Astrocyte of the spinal cord (primary cell): ENCODE results near the gene TBRG4.
"Not testable (repeated sequence)": the region's sequence is repeated elsewhere in the genome, so short reads cannot be mapped to it uniquely, and the experiment has no call there.

Experiments
- DNase-seq: peaks from one replicate; pipeline ENCODE4 v3.0.0; 2011; ENCODE audit warnings: low read depth, low spot score
- H3K4me3 ChIP-seq: 2 replicates; pipeline ENCODE4 v1.5.1; 2011; ENCODE audit warnings: low read depth, mild to moderate bottlenecking, low read length, moderate library complexity
- in situ Hi-C: cut with HindIII; loops from 2 replicates; pipeline ENCODE4 v1.10.0; 2017; ENCODE audit warnings: low sequenced_read_pairs
- TF ChIP-seq, protein P1 (sequence below): IDR thresholded peaks from 2 replicates; pipeline ENCODE4 v1.5.1; 2012; ENCODE audit warnings: low read depth, mild to moderate bottlenecking, low read length, inconsistent platforms

Gene TBRG4

DNA sequence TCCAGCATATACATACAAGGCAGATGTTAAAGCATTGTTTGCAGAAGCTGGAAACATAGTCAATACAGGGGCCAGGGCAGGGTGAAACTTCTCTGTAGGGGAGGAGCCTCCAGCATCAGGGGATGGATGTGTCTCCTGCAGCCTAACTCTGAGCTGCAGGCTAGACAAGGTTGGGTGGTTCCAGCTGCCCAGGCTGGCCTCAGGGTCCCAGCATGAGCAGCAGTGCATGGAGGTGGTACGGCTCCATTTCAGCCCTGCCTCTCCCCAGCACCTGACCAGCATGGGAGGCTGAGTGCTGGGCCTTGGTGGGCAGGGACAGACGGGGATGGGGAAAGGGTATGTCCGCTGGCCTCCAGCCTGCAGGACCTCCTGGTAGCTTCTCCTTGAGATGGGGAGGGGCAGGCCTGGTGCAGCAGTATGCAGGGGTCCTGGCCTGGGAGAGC is 7.4 kb upstream of the TBRG4 start:
- in situ Hi-C loops = no loop called here

DNA sequence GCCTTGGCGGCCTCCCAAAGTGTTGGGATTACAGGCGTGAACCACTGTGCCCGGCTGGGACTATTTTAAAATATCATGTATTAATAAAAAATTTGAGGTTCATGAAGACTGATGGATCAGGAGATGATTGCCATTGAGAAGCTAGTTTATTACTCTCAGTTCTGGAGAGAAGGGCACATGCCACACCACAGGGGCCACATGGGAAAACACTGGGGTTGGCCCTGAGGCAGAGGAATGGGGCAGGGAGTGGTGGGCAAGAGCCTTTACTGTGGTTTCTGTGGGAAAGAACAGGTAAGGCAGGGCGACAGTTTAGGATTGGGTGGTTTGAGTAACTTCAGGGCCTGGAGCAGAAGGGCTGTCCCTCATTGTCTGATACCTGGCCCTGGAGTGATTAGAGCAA is 6.8 kb upstream of the TBRG4 start:
- in situ Hi-C loops = no loop called here
- TF ChIP-seq, protein P1, sequence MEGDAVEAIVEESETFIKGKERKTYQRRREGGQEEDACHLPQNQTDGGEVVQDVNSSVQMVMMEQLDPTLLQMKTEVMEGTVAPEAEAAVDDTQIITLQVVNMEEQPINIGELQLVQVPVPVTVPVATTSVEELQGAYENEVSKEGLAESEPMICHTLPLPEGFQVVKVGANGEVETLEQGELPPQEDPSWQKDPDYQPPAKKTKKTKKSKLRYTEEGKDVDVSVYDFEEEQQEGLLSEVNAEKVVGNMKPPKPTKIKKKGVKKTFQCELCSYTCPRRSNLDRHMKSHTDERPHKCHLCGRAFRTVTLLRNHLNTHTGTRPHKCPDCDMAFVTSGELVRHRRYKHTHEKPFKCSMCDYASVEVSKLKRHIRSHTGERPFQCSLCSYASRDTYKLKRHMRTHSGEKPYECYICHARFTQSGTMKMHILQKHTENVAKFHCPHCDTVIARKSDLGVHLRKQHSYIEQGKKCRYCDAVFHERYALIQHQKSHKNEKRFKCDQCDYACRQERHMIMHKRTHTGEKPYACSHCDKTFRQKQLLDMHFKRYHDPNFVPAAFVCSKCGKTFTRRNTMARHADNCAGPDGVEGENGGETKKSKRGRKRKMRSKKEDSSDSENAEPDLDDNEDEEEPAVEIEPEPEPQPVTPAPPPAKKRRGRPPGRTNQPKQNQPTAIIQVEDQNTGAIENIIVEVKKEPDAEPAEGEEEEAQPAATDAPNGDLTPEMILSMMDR = no peak
- no peak overlapping the region for H3K4me3 ChIP-seq
- no peak for DNase-seq

More for the DNA sequence above, 7.4 kb upstream of the TBRG4 start:
- TF ChIP-seq, protein P1 = no peak
- H3K4me3 ChIP-seq = no peak overlapping the region
- no peak for DNase-seq

DNA sequence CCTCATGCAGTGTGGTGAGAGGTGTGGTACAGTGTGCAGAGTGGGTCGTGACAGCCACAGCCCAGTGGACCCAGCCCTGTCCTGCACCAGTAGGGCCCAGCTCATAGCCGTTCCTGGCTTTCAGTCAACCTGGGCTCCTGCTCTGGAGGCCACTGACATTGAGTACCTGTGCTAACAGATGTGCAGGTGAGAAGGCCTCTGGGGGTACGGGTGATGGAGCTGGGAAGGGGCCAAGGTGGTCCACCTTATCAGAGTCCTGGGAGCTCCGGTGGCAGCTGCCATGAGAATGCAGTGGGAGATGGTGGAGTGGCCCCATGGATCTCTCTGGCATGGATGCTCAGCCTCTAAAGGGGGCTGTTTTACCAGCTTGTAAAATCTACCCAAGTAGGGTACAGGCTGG is 6.1 kb upstream of the TBRG4 start:
- in situ Hi-C loops = no loop called here
- DNase-seq = no peak
- TF ChIP-seq, protein P1 = no peak
- H3K4me3 ChIP-seq = no peak overlapping the region

DNA sequence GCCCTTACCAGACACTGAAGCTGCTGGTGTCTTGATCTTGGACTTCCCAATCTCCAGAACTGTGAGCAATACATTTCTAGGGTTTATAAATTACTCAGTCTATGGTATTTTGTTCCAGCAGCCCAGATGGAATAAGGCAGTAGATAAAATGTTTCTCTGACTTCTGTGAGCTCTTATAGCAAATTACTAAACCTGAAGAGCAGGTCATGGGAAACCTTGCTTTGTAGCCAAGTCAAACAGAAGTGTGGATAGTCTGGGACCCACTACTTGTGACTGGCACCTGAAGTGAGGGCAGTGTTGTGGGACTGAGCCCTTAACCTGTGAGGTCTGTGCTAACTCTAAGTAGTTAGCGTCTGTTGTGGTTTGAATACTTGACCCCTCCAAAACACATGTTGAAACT is 4.6 kb upstream of the TBRG4 start:
- H3K4me3 ChIP-seq = no peak overlapping the region
- no peak for DNase-seq
- TF ChIP-seq, protein P1 = no peak
- in situ Hi-C loops = no loop called here

DNA sequence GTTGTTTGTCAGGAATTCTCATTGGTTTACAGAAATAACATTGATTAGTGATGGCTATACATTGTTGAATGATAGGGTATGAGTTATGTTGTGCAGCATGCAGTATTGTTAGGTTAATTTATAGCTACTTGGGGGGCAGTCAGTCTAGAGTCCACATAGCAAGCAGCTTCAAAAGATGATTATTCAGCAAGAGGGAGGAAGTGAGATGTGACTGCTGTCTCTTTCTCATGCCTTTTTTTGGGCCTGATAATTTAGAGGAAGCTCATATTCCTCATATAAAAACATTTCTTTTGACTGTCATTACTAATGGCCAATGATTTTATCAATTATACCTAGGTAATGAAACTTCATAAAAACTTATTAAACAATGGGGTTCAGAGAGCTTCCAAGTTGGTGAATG is 3.4 kb upstream of the TBRG4 start:
- no peak overlapping the region for H3K4me3 ChIP-seq
- in situ Hi-C loops = no loop called here
- no peak for DNase-seq
- TF ChIP-seq, protein P1 = no peak

DNA sequence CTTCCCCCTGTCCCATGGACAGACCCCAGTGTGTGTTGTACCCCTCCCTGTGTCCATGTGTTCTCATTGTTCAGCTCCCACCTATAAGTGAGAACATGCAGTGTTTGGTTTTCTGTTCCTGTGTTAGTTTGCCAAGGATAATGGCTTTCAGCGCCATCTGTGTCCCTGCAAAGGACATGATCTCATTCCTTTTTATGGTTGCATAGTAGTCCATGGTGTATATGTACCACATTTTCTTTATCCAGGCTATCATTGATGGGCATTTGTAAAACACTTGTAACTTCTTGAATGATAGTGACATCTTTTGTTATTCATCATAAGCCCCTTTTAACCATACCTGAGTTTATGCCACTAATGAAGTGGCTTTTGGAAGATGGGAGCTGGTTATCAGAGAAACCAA is 2.8 kb upstream of the TBRG4 start:
- DNase-seq, H3K4me3 ChIP-seq, in situ Hi-C loops: not testable (repeated sequence)

DNA sequence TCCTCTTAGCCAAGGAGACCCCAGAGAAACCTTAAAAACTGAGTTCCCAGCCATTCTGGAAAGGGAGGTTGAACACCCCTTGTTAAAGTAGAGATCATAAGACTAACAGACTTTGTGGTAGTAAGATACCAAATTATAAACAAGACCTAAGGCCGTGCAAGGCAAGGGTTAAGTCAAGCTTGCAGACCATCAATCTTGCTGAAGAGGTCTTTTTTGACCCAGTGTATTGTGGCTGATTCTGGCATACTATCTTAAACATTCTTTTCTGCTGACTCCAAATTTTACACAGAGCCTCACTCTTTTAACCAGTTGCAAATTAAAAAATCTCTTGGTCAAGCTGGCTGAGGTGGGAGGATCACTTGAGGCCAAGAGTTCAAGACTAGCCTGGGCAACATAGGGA is 1.2 kb upstream of the TBRG4 start:
- in situ Hi-C loops = no loop called here
- TF ChIP-seq, protein P1 = no peak
- peak; percentile 6 for DNase-seq
- no peak overlapping the region for H3K4me3 ChIP-seq
